ENCODE results near the gene LIPF.

- no peak for TF ChIP-seq SUZ12 (IDR thresholded peaks at IDR 0.05)
- TF ChIP-seq ZNF384 (IDR thresholded peaks at IDR 0.05): no peak
- TF ChIP-seq BHLHE40 (IDR thresholded peaks at IDR 0.05; ENCODE audit: borderline replicate concordance): no peak
- TF ChIP-seq FOXK2 (IDR thresholded peaks at IDR 0.05): no peak
- no peak for TF ChIP-seq LEF1 (IDR thresholded peaks at IDR 0.05; ENCODE audit: borderline replicate concordance)
- TF ChIP-seq SP1 (IDR thresholded peaks at IDR 0.05): no peak
- TF ChIP-seq TARDBP (IDR thresholded peaks at IDR 0.05): no peak
- no peak for TF ChIP-seq ARNT (IDR thresholded peaks at IDR 0.05)
- TF ChIP-seq, protein P1, sequence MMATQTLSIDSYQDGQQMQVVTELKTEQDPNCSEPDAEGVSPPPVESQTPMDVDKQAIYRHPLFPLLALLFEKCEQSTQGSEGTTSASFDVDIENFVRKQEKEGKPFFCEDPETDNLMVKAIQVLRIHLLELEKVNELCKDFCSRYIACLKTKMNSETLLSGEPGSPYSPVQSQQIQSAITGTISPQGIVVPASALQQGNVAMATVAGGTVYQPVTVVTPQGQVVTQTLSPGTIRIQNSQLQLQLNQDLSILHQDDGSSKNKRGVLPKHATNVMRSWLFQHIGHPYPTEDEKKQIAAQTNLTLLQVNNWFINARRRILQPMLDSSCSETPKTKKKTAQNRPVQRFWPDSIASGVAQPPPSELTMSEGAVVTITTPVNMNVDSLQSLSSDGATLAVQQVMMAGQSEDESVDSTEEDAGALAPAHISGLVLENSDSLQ (IDR thresholded peaks at IDR 0.05): no peak
- no peak for TF ChIP-seq HDGF (IDR thresholded peaks at IDR 0.05; ENCODE audit: borderline replicate concordance)
- TF ChIP-seq FOXM1 (IDR thresholded peaks at IDR 0.05; ENCODE audit: borderline replicate concordance): no peak
- TF ChIP-seq FOXA1 (IDR thresholded peaks at IDR 0.05): no peak
- TF ChIP-seq ELF4 (IDR thresholded peaks at IDR 0.05): no peak
Measured at GRCh38 chr10:88707429-88708155, 43.4 kb downstream of the LIPF start.
